Smooth muscle cell of the pulmonary artery (primary cell): ENCODE results near the gene RALGDS. TPM values are rescaled to one million over a fixed set of nuclear protein-coding genes. Genes with fewer than 3 reads are reported as not detected.

ENCODE experiments used
- total RNA-seq: library from RNA; depleted of rRNA; stranded (reverse); fragments of >200 nt; gene quantifications from 2 replicates; pipeline ENCODE4 v1.2.3, GENCODE V29; 2014

The RALGDS gene
- total RNA-seq, result 21.4 and 36.1 TPM in 2 replicates

DNA sequence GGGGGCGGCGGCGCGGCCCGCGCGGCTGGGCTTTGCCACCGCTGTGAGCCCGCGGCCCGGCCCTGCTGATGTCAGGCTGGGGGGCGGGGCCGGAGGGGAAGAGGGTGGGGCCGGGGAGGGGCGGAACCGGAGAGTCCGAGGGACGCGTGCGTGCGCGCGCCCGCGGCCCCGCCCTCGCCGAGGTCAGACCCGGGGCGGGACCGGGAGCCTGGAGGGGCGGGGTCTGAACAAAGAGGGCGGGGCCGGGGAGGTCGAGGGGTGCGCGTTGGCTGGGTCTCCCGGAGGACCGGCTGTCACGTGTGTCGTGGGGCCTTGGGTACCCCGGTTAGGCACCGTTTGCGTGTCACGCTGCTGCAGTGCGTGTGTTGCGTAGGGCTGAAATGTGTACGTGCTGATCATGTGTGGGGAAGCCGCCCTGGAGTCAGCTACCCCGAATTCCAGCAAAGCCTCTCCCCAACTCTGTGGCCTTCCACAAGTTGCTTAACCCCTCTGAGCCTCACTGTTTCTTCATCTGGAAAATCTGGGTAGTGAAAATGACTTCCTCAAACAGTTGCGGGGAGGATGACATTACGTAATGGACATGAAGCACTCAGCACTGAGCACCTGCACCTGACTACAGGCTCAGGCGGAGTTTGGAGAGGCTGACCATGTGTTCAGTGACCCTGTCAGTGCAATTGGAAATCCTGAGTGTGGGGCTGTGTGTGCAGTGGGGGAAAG, at the start of gene RALGDS:
Gene RALGDS, minus strand, starts transcription at position 43 of the 717 bp plus-strand sequence. CDS start 86 bp downstream, outside the sequence.

DNA sequence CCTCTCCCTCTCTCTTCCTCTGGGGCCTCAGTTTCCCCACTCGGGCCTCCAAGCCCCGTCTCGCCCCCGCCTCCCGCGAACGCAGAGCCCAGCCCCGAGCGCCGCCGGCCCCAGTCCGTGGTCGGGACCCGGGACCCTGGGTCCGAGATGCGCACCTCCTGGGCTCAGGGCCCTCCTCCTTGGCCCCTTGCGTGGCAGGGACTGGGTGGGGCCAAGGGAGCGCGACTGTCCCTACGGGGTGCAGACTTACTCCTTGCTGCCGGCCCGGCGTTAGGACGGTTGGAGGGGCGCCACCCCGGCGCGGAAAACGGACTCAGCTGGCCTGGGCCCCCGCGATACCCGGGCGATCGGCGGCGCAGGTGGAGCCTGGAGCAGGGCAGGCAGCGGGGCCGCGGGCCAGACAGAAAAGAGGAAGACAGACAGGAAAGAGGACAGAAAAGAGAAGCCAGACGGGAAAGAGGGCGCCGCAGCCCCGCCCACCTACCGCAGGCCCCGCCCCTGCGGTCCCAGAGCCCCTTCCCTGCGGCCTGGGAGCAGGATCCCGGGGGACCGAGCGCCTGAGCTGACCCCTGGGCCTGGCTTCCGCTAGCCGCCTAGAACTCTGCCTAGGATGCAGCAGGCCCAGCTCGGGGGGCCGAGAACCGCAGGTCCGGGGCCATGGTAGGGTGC, 42.6 kb upstream of the RALGDS start, which contains the start of gene GBGT1:
Gene GBGT1, minus strand, starts transcription at position 411 of the 669 bp plus-strand sequence. CDS start 1,502 bp downstream, outside the sequence.

DNA sequence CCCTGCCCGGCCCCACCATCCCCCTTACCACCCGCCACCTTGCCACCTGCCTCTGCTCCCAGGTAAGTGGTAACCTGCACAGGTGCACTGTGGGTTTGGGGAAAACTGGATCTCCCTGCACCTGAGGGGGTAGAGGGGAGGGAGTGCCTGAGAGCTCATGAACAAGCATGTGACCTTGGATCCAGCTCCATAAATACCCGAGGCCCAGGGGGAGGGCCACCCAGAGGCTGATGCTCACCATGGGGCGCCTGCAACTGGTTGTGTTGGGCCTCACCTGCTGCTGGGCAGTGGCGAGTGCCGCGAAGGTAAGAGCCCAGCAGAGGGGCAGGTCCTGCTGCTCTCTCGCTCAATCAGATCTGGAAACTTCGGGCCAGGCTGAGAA, 59.3 kb downstream of the RALGDS start, which contains the start of gene CEL:
Gene CEL, plus strand, starts transcription at position 218 of the 382 bp plus-strand sequence. Its CDS starts 22 bp downstream, at position 240.

Other genes with a start within 250 kb of the RALGDS start
- 0.39 and 0.53 TPM in 2 replicates for gene AK8, start 243.0 kb downstream of the RALGDS start, total RNA-seq
- 4.0 and 5.7 TPM in 2 replicates for gene SPACA9, start 242.3 kb downstream of the RALGDS start, total RNA-seq
- gene TSC1, start 176.6 kb downstream of the RALGDS start, total RNA-seq, result 48.7 and 52.7 TPM in 2 replicates
- gene GFI1B, start 142.5 kb downstream of the RALGDS start, total RNA-seq, result not detected in 2 replicates
- gene GTF3C5, start 90.2 kb downstream of the RALGDS start, total RNA-seq, result 23.8 and 27.5 TPM in 2 replicates
- 0.20 and 0.99 TPM in 2 replicates for gene CEL, start 59.3 kb downstream of the RALGDS start, total RNA-seq
- gene GBGT1, start 42.7 kb upstream of the RALGDS start, total RNA-seq, result 3.8 and 5.7 TPM in 2 replicates
- not detected in 2 replicates for gene OBP2B, start 88.0 kb upstream of the RALGDS start, total RNA-seq
- gene ABO, start 154.0 kb upstream of the RALGDS start, total RNA-seq, result not detected in 2 replicates
- gene SURF6, start 214.9 kb upstream of the RALGDS start, total RNA-seq, result 9.2 and 12.0 TPM in 2 replicates
- gene MED22, start 226.9 kb upstream of the RALGDS start, total RNA-seq, result 18.7 and 25.5 TPM in 2 replicates
- 1,310 and 1,378 TPM in 2 replicates for gene RPL7A, start 227.0 kb upstream of the RALGDS start, total RNA-seq
- 21.1 and 21.4 TPM in 2 replicates for gene SURF1, start 235.2 kb upstream of the RALGDS start, total RNA-seq
- gene SURF2, start 235.3 kb upstream of the RALGDS start, total RNA-seq, result 9.6 and 11.1 TPM in 2 replicates